HepG2 (cell line): ENCODE results near the gene RASA1. TPM values are rescaled to one million over a fixed set of nuclear protein-coding genes. Genes with fewer than 3 reads are reported as not detected.
A peak's percentile ranks its signal among the peaks of the same experiment; 100 is the strongest.

Experiments used
- CEBPG ChIP-seq: IDR thresholded peaks from 2 replicates; pipeline ENCODE4 v1.6.1; 2016
- DNMT3B ChIP-seq: conservative IDR thresholded peaks from 2 replicates; pipeline ENCODE4 v1.6.1; 2016; ENCODE audit warnings: missing biosample characterization, control low read depth
- HIVEP1 ChIP-seq: sonication (generic); formaldehyde crosslinking; IDR thresholded peaks from 2 replicates; pipeline ENCODE4 v1.4.0; 2020; ENCODE audit warnings: mild to moderate bottlenecking, missing genetic modification reagents
- HNRNPUL1 ChIP-seq: fragments of 200-400 bp; formaldehyde crosslinking; IDR thresholded peaks from 2 replicates; pipeline ENCODE4 v1.6.1; 2017; ENCODE audit warnings: low read depth, mild to moderate bottlenecking, low read length, moderate library complexity
- JDP2 ChIP-seq: sonication (generic); formaldehyde crosslinking; IDR thresholded peaks from 2 replicates; pipeline ENCODE4 v1.8.1; 2022; ENCODE audit warnings: missing genetic modification reagents, borderline replicate concordance
- MTF1 ChIP-seq: sonication (generic); formaldehyde crosslinking; IDR thresholded peaks from 2 replicates; pipeline ENCODE4 v1.5.0; 2020; ENCODE audit warnings: missing genetic modification reagents
- NCOR1 ChIP-seq: fragments of 200-600 bp; sonication (generic); IDR thresholded peaks from 2 replicates; pipeline ENCODE4 v1.7.0; 2017; ENCODE audit warnings: antibody characterized with exemption, low read length, borderline replicate concordance
- PHF21A ChIP-seq: sonication (generic); formaldehyde crosslinking; IDR thresholded peaks from 2 replicates; pipeline ENCODE4 v1.5.0; 2020; ENCODE audit warnings: mild to moderate bottlenecking, missing genetic modification reagents
- REPIN1 ChIP-seq: sonication (generic); formaldehyde crosslinking; IDR thresholded peaks from 2 replicates; pipeline ENCODE4 v1.8.0; 2022; ENCODE audit warnings: missing genetic modification reagents, low read depth, mild to moderate bottlenecking, borderline replicate concordance
- RNF219 ChIP-seq: sonication (generic); formaldehyde crosslinking; IDR thresholded peaks from 2 replicates; pipeline ENCODE4 v1.5.0; 2020; ENCODE audit warnings: mild to moderate bottlenecking, missing genetic modification reagents
- SIX1 ChIP-seq: sonication (generic); formaldehyde crosslinking; IDR thresholded peaks from 2 replicates; pipeline ENCODE4 v1.4.0; 2020; ENCODE audit warnings: missing genetic modification reagents, borderline replicate concordance
- SRY ChIP-seq: sonication (generic); formaldehyde crosslinking; IDR thresholded peaks from 2 replicates; pipeline ENCODE4 v1.8.0; 2022; ENCODE audit warnings: mild to moderate bottlenecking, missing genetic modification reagents
- ZBTB38 ChIP-seq: sonication (generic); formaldehyde crosslinking; IDR thresholded peaks from 2 replicates; pipeline ENCODE4 v1.5.1; 2020; ENCODE audit warnings: mild to moderate bottlenecking, missing genetic modification reagents
- ZBTB8A ChIP-seq: sonication (generic); formaldehyde crosslinking; IDR thresholded peaks from 2 replicates; pipeline ENCODE4 v1.4.0; 2020; ENCODE audit warnings: mild to moderate bottlenecking, low read depth, missing genetic modification reagents, borderline replicate concordance
- ZFP37 ChIP-seq: sonication (generic); formaldehyde crosslinking; IDR thresholded peaks from 2 replicates; pipeline ENCODE4 v1.4.0; 2020; ENCODE audit warnings: missing genetic modification reagents, borderline replicate concordance
- ZMAT3 ChIP-seq: sonication (generic); formaldehyde crosslinking; conservative IDR thresholded peaks from 2 replicates; pipeline ENCODE4 v1.7.0; 2021; ENCODE audit warnings: missing genetic modification reagents
- ZNF337 ChIP-seq: sonication (generic); formaldehyde crosslinking; IDR thresholded peaks from 2 replicates; pipeline ENCODE4 v1.5.1; 2020; ENCODE audit warnings: missing genetic modification reagents, low read depth, mild to moderate bottlenecking, borderline replicate concordance
- ZNF468 ChIP-seq: sonication (generic); formaldehyde crosslinking; IDR thresholded peaks from 2 replicates; pipeline ENCODE4 v1.8.0; 2022; ENCODE audit warnings: mild to moderate bottlenecking, moderate library complexity, missing genetic modification reagents
- ZNF564 ChIP-seq: sonication (generic); formaldehyde crosslinking; IDR thresholded peaks from 2 replicates; pipeline ENCODE4 v1.8.1; 2023; ENCODE audit warnings: mild to moderate bottlenecking, missing genetic modification reagents
- ZNF781 ChIP-seq: sonication (generic); formaldehyde crosslinking; IDR thresholded peaks from 2 replicates; pipeline ENCODE4 v1.5.1; 2020; ENCODE audit warnings: borderline replicate concordance, mild to moderate bottlenecking, missing genetic modification reagents; ENCODE audit errors: not compliant biosample characterization
- ZNF83 ChIP-seq: sonication (generic); formaldehyde crosslinking; IDR thresholded peaks from 2 replicates; pipeline ENCODE4 v1.4.0; 2020; ENCODE audit warnings: missing genetic modification reagents, mild to moderate bottlenecking, borderline replicate concordance
- polyA plus RNA-seq, 8 experiments: library from polyadenylated mRNA; depleted of rRNA in 3 of 8; stranded (reverse) in 7 of 8; unstranded in 1 of 8; fragments of >200 nt; fragmentation: Illumina TruSeq in 4 of 8; extraction: Trizol in 4 of 8; gene quantifications; 2 replicates each; pipeline versions ENCODE4 v1.2.1 to v1.2.3, GENCODE V29; 2011 to 2016; ENCODE audit warnings: low read depth in 4 of 8, missing spikeins in 1 of 8, mixed read lengths in 1 of 8; ENCODE audit not compliant: insufficient read depth in 1 of 8
- total RNA-seq, 5 experiments: library from RNA; depleted of rRNA; stranded (reverse); fragments of >200 nt; fragmentation: Illumina TruSeq; extraction: Trizol; gene quantifications; 2 replicates each; pipeline ENCODE4 v1.2.3, GENCODE V29; 2016; ENCODE audit warnings: low read depth in 1 of 5
- TF ChIP-seq, protein P1 (sequence below), 2 experiments: sonication (generic) in 1 of 2; formaldehyde crosslinking in 1 of 2; IDR thresholded peaks; 2 replicates each; pipeline versions ENCODE4 v1.6.1 to v1.9.0; 2014 to 2022; ENCODE audit warnings: antibody characterized with exemption in 1 of 2, borderline replicate concordance in 1 of 2, inconsistent platforms in 1 of 2, low read depth in 1 of 2, missing genetic modification reagents in 1 of 2

The RASA1 gene
- total and polyA plus RNA-seq, 2 of the 13 experiments (the other 11 are each of a cell fraction or from before 2014, with no cell fraction given) = 19.5 to 20.5 TPM

- TF ChIP-seq ZNF337 (CRISPR knock-in tag) = no peak
- TF ChIP-seq RNF219 (CRISPR knock-in tag) = no peak
- TF ChIP-seq ZNF83 (CRISPR knock-in tag) = no peak
- no peak for TF ChIP-seq ZNF564 (CRISPR knock-in tag)
- 0 out of 2 replicates have a peak, but pooled peaks have one; percentile 49 for TF ChIP-seq REPIN1 (CRISPR knock-in tag)
- no peak for TF ChIP-seq ZFP37
- no peak for TF ChIP-seq ZBTB8A (CRISPR knock-in tag)
- no peak for TF ChIP-seq NCOR1
- TF ChIP-seq SIX1 (CRISPR knock-in tag) = no peak
- TF ChIP-seq MTF1 = no peak
- TF ChIP-seq SRY (CRISPR knock-in tag) = no peak
- no peak for TF ChIP-seq ZNF781 (CRISPR knock-in tag)
- TF ChIP-seq ZMAT3 = no peak
- no peak for TF ChIP-seq HNRNPUL1
- TF ChIP-seq CEBPG = no peak
- TF ChIP-seq JDP2 (CRISPR knock-in tag) = no peak
- TF ChIP-seq, protein P1, sequence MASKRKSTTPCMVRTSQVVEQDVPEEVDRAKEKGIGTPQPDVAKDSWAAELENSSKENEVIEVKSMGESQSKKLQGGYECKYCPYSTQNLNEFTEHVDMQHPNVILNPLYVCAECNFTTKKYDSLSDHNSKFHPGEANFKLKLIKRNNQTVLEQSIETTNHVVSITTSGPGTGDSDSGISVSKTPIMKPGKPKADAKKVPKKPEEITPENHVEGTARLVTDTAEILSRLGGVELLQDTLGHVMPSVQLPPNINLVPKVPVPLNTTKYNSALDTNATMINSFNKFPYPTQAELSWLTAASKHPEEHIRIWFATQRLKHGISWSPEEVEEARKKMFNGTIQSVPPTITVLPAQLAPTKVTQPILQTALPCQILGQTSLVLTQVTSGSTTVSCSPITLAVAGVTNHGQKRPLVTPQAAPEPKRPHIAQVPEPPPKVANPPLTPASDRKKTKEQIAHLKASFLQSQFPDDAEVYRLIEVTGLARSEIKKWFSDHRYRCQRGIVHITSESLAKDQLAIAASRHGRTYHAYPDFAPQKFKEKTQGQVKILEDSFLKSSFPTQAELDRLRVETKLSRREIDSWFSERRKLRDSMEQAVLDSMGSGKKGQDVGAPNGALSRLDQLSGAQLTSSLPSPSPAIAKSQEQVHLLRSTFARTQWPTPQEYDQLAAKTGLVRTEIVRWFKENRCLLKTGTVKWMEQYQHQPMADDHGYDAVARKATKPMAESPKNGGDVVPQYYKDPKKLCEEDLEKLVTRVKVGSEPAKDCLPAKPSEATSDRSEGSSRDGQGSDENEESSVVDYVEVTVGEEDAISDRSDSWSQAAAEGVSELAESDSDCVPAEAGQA (IDR thresholded peaks at IDR 0.05; ENCODE audit: low read depth) = no peak
- TF ChIP-seq, protein P1 (CRISPR knock-in tag; IDR thresholded peaks at IDR 0.05; ENCODE audit: borderline replicate concordance) = 0 out of 2 replicates have a peak, but pooled peaks have one; percentile 16
- TF ChIP-seq ZNF468 (CRISPR knock-in tag) = no peak
- no peak for TF ChIP-seq DNMT3B
- TF ChIP-seq HIVEP1 (CRISPR knock-in tag) = no peak
- TF ChIP-seq PHF21A (CRISPR knock-in tag) = peak; percentile 51; the same call in 1 of the 2 replicates
- TF ChIP-seq ZBTB38 (CRISPR knock-in tag) = no peak
Measured at GRCh38 chr5:87268126-87268969, 665 bp downstream of the RASA1 start (continued).
